Body of pancreas (tissue), 4 donors: Measurements from ENCODE around the gene MYCBP2.

Experiments
- POLR2A ChIP-seq, 3 donors: fragments of 450-650 bp; IDR thresholded peaks; one replicate each; pipeline ENCODE4 v1.6.1; 2016; ENCODE audit warnings: antibody characterized with exemption in 3 of 3, mild to moderate bottlenecking in 2 of 3
- TF ChIP-seq, protein P1 (sequence below), 7 experiments: fragments of 450-650 bp in 4 of 7; fragments of 200-600 bp in 3 of 7; sonication (generic) in 3 of 7; IDR thresholded peaks; one replicate each; pipeline ENCODE4 v1.5.1; 2016 to 2019; ENCODE audit warnings: antibody characterized with exemption in 7 of 7

DNA sequence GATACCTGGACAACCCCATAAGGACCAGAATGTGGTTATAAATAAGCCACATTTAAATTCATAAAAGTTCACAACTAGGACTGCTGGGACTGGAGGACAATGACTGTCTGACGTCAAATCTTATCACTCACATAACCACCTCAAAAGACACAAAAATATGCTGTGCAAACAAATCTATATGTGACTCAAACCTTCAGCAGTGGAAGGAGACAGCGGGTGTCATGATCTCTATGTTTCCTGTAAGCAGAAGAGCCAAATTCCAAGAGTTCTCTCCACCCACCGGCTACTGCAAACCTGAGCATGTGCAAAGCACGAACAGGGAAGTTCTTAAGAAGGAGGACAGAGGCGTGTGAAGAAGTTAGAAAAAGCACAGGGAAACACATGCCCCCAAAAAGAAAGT, 113.2 kb downstream of the MYCBP2 start:
- TF ChIP-seq POLR2A (IDR thresholded peaks at IDR 0.05), result no peak
- TF ChIP-seq, protein P1, sequence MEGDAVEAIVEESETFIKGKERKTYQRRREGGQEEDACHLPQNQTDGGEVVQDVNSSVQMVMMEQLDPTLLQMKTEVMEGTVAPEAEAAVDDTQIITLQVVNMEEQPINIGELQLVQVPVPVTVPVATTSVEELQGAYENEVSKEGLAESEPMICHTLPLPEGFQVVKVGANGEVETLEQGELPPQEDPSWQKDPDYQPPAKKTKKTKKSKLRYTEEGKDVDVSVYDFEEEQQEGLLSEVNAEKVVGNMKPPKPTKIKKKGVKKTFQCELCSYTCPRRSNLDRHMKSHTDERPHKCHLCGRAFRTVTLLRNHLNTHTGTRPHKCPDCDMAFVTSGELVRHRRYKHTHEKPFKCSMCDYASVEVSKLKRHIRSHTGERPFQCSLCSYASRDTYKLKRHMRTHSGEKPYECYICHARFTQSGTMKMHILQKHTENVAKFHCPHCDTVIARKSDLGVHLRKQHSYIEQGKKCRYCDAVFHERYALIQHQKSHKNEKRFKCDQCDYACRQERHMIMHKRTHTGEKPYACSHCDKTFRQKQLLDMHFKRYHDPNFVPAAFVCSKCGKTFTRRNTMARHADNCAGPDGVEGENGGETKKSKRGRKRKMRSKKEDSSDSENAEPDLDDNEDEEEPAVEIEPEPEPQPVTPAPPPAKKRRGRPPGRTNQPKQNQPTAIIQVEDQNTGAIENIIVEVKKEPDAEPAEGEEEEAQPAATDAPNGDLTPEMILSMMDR (IDR thresholded peaks at IDR 0.05), result no peak
